ENCODE data around the gene RASA4B. TPM values are rescaled to one million over a fixed set of nuclear protein-coding genes. Genes with fewer than 3 reads are reported as not detected.

Gene RASA4B
- total RNA-seq, 1 experiment from 2014 or later = 1.2 TPM

DNA sequence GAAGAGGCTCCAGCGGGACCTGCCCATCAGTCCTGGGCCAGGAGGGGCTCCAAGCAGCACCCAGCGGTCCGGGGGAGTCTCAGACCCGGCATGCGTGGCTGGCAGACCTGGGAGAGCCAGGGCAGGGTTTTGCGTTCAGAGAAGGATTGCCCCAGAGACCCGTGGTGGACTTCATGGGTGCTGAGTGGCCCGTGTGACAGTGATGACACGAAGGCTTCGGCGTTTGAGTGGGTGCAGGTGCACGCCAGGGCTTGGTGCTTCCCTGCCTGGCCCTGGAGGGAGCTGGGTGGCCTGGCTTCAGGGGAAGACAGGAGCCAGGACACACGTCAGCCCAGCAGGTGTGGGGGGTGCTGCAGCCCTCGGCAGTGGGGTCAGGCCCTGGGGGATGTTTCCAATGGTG is 70.3 kb downstream of the RASA4B start:
- no peak for DNase-seq
- TF ChIP-seq, protein P1, sequence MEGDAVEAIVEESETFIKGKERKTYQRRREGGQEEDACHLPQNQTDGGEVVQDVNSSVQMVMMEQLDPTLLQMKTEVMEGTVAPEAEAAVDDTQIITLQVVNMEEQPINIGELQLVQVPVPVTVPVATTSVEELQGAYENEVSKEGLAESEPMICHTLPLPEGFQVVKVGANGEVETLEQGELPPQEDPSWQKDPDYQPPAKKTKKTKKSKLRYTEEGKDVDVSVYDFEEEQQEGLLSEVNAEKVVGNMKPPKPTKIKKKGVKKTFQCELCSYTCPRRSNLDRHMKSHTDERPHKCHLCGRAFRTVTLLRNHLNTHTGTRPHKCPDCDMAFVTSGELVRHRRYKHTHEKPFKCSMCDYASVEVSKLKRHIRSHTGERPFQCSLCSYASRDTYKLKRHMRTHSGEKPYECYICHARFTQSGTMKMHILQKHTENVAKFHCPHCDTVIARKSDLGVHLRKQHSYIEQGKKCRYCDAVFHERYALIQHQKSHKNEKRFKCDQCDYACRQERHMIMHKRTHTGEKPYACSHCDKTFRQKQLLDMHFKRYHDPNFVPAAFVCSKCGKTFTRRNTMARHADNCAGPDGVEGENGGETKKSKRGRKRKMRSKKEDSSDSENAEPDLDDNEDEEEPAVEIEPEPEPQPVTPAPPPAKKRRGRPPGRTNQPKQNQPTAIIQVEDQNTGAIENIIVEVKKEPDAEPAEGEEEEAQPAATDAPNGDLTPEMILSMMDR (conservative IDR thresholded peaks at IDR 0.05) = no peak
- TF ChIP-seq EZH2 (IDR thresholded peaks at IDR 0.05; ENCODE audit: low read depth) = no peak
- Histone ChIP-seq H3K4me1 (replicated peaks; ENCODE audit: insufficient read depth) (no peaks in the 10 kb centered on the region), H3K4me3 (no peak overlapping the region), H3K79me2 (ENCODE audit: low read depth) (no peaks in the 10 kb centered on the region), H3K27ac (no peak overlapping the region), H4K20me1 (ENCODE audit: insufficient read depth) (no peaks in the 10 kb centered on the region), H3K36me3 (ENCODE audit: low read depth) (no peaks in the 10 kb centered on the region), H3K9me3 (ENCODE audit: insufficient read depth, low read depth) (no peaks in the 10 kb centered on the region), H3K9me2 (ENCODE audit: insufficient read depth) (no peaks in the 10 kb centered on the region), H3K27me3 (ENCODE audit: insufficient read depth, low read depth) (no peaks in the 10 kb centered on the region), H3K4me2 (no peak overlapping the region), H3F3A (ENCODE audit: insufficient read depth, low read depth) (no peaks in the 10 kb centered on the region), H2AFZ (no peak overlapping the region)
- ChIA-PET POLR2A (ENCODE audit: unreplicated experiment) (no interaction called here), CTCF (no interaction called here)
- BruUV-seq (replicated peaks) = no TSS peak
- intact Hi-C loops (cut with micrococcal nuclease; ENCODE audit: unreplicated experiment) = no loop called here

DNA sequence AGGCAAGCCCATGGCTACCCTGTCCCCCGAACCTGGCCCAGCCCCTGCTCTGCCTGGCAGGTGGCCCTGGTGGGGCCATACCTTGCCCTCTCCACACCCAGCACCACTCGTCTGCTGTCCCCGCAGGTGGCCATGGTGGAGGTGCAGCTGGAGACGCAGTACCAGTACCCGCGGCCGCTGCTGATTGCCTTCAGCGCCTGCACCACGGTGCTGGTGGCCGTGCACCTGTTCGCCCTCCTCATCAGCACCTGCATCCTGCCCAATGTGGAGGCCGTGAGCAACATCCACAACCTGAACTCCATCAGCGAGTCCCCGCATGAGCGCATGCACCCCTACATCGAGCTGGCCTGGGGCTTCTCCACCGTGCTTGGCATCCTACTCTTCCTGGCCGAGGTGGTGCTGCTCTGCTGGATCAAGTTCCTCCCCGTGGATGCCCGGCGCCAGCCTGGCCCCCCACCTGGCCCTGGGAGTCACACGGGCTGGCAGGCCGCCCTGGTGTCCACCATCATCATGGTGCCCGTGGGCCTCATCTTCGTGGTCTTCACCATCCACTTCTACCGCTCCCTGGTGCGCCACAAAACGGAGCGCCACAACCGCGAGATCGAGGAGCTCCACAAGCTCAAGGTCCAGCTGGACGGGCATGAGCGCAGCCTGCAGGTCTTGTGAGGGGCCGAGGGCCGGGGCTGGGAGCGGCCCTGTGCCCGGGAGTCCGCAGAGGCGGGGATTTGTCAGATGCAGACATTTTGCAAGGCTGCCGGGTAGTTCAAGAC is 71.0 kb downstream of the RASA4B start:
- intact Hi-C loops (cut with micrococcal nuclease; ENCODE audit: unreplicated experiment) = no loop called here
- TF ChIP-seq, protein P1 (conservative IDR thresholded peaks at IDR 0.05) = no peak
- no peak for TF ChIP-seq EZH2 (IDR thresholded peaks at IDR 0.05; ENCODE audit: low read depth)
- Histone ChIP-seq H3K9me2 (ENCODE audit: insufficient read depth) (no peaks in the 10 kb centered on the region), H3K36me3 (ENCODE audit: low read depth) (no peaks in the 10 kb centered on the region), H3K79me2 (ENCODE audit: low read depth) (no peaks in the 10 kb centered on the region), H3K27ac (no peak overlapping the region), H3K9me3 (ENCODE audit: insufficient read depth, low read depth) (no peaks in the 10 kb centered on the region), H4K20me1 (ENCODE audit: insufficient read depth) (no peaks in the 10 kb centered on the region), H3K4me2 (no peak overlapping the region), H3K4me1 (replicated peaks; ENCODE audit: insufficient read depth) (no peaks in the 10 kb centered on the region), H3F3A (ENCODE audit: insufficient read depth, low read depth) (no peaks in the 10 kb centered on the region), H3K4me3 (no peak overlapping the region), H3K27me3 (ENCODE audit: insufficient read depth, low read depth) (no peaks in the 10 kb centered on the region), H2AFZ (no peak overlapping the region)
- CTCF ChIA-PET = no interaction called here
- POLR2A ChIA-PET (ENCODE audit: unreplicated experiment) = no interaction called here
- DNase-seq = no peak
- no TSS peak for BruUV-seq (replicated peaks)

DNA sequence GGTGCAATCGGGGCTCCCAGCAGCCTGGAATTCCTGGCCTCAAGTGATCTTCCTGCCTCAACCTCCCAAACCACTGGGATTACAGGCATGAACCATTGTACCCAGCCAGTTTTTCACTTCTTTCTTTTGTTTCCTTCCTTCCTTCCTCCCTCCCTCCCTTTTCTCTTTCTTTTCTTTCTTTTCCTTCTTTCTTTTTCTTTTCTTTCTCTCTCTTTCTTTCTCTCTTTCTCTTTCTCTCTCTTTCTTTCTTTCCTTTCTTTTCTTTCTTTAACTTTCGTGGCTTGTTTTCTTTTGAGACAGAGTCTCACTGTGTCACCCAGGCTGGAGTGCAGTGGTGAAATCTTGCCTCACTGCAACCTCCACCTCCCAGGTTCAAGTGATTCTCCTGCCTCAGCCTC is 71.9 kb downstream of the RASA4B start:
- Histone ChIP-seq H3K4me3 (no peak overlapping the region), H3K27me3 (ENCODE audit: insufficient read depth, low read depth) (no peaks in the 10 kb centered on the region), H2AFZ (no peak overlapping the region), H3K36me3 (ENCODE audit: low read depth) (no peaks in the 10 kb centered on the region), H4K20me1 (ENCODE audit: insufficient read depth) (no peaks in the 10 kb centered on the region; the same call in 1 of the 2 replicates), H3K4me2 (no peak overlapping the region), H3K79me2 (ENCODE audit: low read depth) (no peaks in the 10 kb centered on the region), H3K4me1 (replicated peaks; ENCODE audit: insufficient read depth) (peaks cover 3% of the 10 kb centered on the region), H3K27ac (no peak overlapping the region), H3K9me3 (ENCODE audit: insufficient read depth, low read depth) (no peaks in the 10 kb centered on the region), H3F3A (ENCODE audit: insufficient read depth, low read depth) (peaks cover 3% of the 10 kb centered on the region; the same call in 1 of the 2 replicates), H3K9me2 (ENCODE audit: insufficient read depth) (no peaks in the 10 kb centered on the region)
- POLR2A ChIA-PET (ENCODE audit: unreplicated experiment) = no interaction called here
- TF ChIP-seq EZH2 (IDR thresholded peaks at IDR 0.05; ENCODE audit: low read depth) = no peak
- TF ChIP-seq, protein P1 (conservative IDR thresholded peaks at IDR 0.05) = no peak
- CTCF ChIA-PET = no interaction called here
- intact Hi-C loops (cut with micrococcal nuclease; ENCODE audit: unreplicated experiment) = no loop called here
- DNase-seq = no peak
- BruUV-seq (replicated peaks) = no TSS peak
